A673 (cell line): ENCODE data around the gene MCF2L2. TPM values are rescaled to one million over a fixed set of nuclear protein-coding genes. Genes with fewer than 3 reads are reported as not detected.

ENCODE experiments used
- BruUV-seq: library from RNA; stranded (reverse); fragments of 400-500 nt; replicated peaks from 2 replicates; lab custom pipeline; 2021; lab: Mats Ljungman, UMichigan
- CTCF ChIA-PET: fragments of 300-600 bp; sonication (Branson Sonifier 250); formaldehyde crosslinking; loops from one replicate; lab custom pipeline; 2022; ENCODE audit warnings: antibody characterized with exemption; lab: Charles Lee
- POLR2A ChIA-PET: fragments of 300-600 bp; sonication (Branson Sonifier 250); formaldehyde crosslinking; loops from one replicate; lab custom pipeline; 2022; ENCODE audit warnings: antibody characterized with exemption; ENCODE audit not compliant: low non-redundant PET; lab: Charles Lee
- DNase-seq: peaks from one replicate; pipeline ENCODE4 v3.0.0-alpha.2; 2015; ENCODE audit warnings: low spot score
- H3K27ac ChIP-seq: fragments of 200-600 bp; sonication (generic); 2 replicates; pipeline ENCODE4 v1.5.1; 2016; ENCODE audit warnings: mixed run types, low read depth, mild to moderate bottlenecking, mixed read lengths, antibody characterized with exemption, low read length; ENCODE audit not compliant: poor library complexity, severe bottlenecking
- H3K27me3 ChIP-seq: fragments of 200-600 bp; sonication (generic); replicated peaks from 2 replicates; pipeline ENCODE4 v1.6.1; 2017; ENCODE audit warnings: mixed run types, low read depth, mild to moderate bottlenecking, mixed read lengths, antibody characterized with exemption, low read length; ENCODE audit not compliant: insufficient read depth, poor library complexity
- H3K36me3 ChIP-seq: fragments of 200-600 bp; sonication (generic); 2 replicates; pipeline ENCODE4 v1.6.1; 2016; ENCODE audit warnings: mixed run types, mild to moderate bottlenecking, mixed read lengths, antibody characterized with exemption, low read length; ENCODE audit not compliant: insufficient read depth, poor library complexity, severe bottlenecking
- H3K4me1 ChIP-seq: fragments of 200-600 bp; sonication (generic); 2 replicates; pipeline ENCODE4 v1.6.1; 2017; ENCODE audit warnings: mixed run types, mild to moderate bottlenecking, mixed read lengths, antibody characterized with exemption, low read length; ENCODE audit not compliant: insufficient read depth, poor library complexity, severe bottlenecking
- H3K4me3 ChIP-seq: fragments of 200-600 bp; sonication (generic); 2 replicates; pipeline ENCODE4 v1.5.1; 2016; ENCODE audit warnings: low read depth, mixed run types, mild to moderate bottlenecking, mixed read lengths, low read length; ENCODE audit not compliant: poor library complexity, severe bottlenecking
- H3K9me3 ChIP-seq: fragments of 200-600 bp; sonication (generic); 2 replicates; pipeline ENCODE4 v1.6.1; 2016; ENCODE audit warnings: mixed run types, low read depth, mild to moderate bottlenecking, mixed read lengths, antibody characterized with exemption, low read length; ENCODE audit not compliant: poor library complexity, severe bottlenecking
- EZH2 ChIP-seq: fragments of 200-600 bp; sonication (generic); IDR thresholded peaks from 2 replicates; pipeline ENCODE4 v1.6.1; 2017; ENCODE audit warnings: borderline replicate concordance, low read depth, mild to moderate bottlenecking, mixed read lengths, antibody characterized with exemption, low read length; ENCODE audit not compliant: poor library complexity, severe bottlenecking
- intact Hi-C: fragments of 100-400 bp; cut with micrococcal nuclease; formaldehyde crosslinking; loops from one replicate; pipeline ENCODE4 v1.10.0; 2022; ENCODE audit not compliant: unreplicated experiment
- total RNA-seq: library from RNA; stranded (reverse); gene quantifications from 2 replicates; pipeline ENCODE4 v1.2.3, GENCODE V29; 2021
- TF ChIP-seq, protein P1 (sequence below): fragments of 300-800, 200-600 bp; sonication (generic); conservative IDR thresholded peaks from 2 replicates; pipeline ENCODE4 v1.5.1; 2017; ENCODE audit warnings: low read depth, mild to moderate bottlenecking, antibody characterized with exemption, low read length, moderate library complexity, mixed read lengths

The MCF2L2 gene
- total RNA-seq, 1 experiment from 2014 or later, result not detected

DNA sequence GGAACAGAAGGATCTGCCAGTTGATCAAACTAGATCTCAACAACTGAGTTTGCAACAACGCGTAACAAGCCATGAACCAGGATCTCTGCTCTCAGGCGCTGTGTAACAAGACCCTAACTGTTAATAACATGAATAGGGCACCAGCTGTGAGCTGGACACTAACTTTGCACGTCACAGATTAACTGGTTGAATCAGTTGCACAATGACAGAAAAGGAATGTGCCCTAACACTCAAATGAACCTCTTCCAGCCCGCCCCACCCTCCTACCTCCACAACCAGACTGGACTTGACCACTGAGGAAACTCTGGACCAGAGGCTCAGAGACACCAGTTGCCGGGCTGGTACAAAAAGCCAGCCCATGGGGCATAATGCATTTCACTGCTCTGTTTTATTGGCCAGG lies 34.3 kb downstream of the MCF2L2 start:
- POLR2A ChIA-PET, result no interaction called here
- BruUV-seq, result no TSS peak
- Histone ChIP-seq H3K27ac (no peak overlapping the region), H3K36me3 (no peaks in the 10 kb centered on the region), H3K27me3 (peaks cover 3% of the 10 kb centered on the region), H3K4me3 (no peak overlapping the region), H3K4me1 (no peaks in the 10 kb centered on the region), H3K9me3 (no peaks in the 10 kb centered on the region)
- CTCF ChIA-PET, result no interaction called here
- no peak for DNase-seq
- intact Hi-C loops, result loop anchor here (10.0 kb wide), 1 partner anchor 489 kb away; no protein-coding TSS in a partner anchor
- TF ChIP-seq EZH2, result no peak
- TF ChIP-seq, protein P1, sequence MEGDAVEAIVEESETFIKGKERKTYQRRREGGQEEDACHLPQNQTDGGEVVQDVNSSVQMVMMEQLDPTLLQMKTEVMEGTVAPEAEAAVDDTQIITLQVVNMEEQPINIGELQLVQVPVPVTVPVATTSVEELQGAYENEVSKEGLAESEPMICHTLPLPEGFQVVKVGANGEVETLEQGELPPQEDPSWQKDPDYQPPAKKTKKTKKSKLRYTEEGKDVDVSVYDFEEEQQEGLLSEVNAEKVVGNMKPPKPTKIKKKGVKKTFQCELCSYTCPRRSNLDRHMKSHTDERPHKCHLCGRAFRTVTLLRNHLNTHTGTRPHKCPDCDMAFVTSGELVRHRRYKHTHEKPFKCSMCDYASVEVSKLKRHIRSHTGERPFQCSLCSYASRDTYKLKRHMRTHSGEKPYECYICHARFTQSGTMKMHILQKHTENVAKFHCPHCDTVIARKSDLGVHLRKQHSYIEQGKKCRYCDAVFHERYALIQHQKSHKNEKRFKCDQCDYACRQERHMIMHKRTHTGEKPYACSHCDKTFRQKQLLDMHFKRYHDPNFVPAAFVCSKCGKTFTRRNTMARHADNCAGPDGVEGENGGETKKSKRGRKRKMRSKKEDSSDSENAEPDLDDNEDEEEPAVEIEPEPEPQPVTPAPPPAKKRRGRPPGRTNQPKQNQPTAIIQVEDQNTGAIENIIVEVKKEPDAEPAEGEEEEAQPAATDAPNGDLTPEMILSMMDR, result no peak

DNA sequence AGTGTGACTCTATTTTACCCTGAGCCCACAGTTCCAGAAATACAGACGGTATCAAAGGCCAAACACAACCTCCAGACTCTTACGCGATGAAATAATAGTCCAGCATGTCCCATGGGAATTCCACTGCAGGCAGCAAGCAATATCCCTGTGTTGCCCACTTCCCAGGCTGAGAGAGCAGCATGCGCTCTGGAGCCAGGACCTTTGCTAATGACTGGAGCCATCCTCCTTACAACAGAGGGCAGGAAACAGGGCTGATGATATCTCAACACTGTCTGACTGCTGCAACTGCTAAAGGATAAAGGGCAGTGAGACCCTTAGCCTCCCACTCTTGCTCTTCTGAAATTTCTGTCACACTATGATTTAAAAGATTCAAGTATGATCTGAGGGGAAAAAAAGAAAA lies 34.8 kb downstream of the MCF2L2 start:
- Histone ChIP-seq H3K27ac (no peak overlapping the region), H3K36me3 (no peaks in the 10 kb centered on the region), H3K4me3 (no peak overlapping the region), H3K9me3 (no peaks in the 10 kb centered on the region), H3K27me3 (no peaks in the 10 kb centered on the region), H3K4me1 (no peaks in the 10 kb centered on the region)
- POLR2A ChIA-PET, result no interaction called here
- DNase-seq, result no peak
- intact Hi-C loops, result loop anchor here (10.0 kb wide), 1 partner anchor 489 kb away; no protein-coding TSS in a partner anchor
- no TSS peak for BruUV-seq
- CTCF ChIA-PET, result no interaction called here
- no peak for TF ChIP-seq EZH2

DNA sequence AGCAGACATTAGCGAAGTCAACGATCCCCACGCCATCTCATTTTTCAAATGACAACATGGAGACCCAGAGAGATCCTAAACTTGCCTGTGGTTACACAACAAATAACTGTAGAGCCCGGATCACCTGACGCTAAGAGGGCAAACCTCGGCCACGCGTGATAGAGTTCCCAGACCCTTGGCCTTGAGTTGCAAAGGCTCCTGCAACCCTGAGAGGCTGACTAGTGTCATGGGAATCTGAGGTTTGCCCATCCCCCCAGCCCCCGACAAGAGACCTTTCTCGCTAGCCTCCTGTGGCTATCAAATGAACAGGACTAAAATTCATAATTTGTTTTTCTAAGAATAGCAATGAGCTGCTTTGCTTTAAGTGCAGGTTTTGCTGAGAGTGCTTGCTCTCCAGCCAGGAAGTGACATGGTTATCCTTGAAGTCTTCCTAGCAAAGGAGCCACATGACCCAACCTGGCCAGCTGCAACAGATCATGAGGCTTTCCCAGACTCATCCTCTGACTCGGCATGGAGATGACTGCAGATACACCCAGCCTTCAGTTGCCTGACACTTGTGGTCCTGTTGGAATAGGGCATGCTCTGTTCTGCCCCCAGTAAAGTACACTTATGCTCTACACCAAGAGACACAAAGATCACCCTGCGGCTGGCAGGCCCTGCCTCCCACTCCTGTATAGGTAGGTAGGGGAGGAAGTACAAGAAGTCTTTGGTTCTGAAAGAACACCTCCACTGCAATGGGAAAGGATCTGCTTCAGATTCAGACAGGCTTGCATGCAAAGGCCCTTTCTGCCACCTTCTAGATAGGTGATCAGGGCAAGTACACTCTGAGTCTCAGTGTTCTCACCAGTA lies 36.0 kb downstream of the MCF2L2 start:
- no peak overlapping the region for H3K4me3 ChIP-seq
- no peak for DNase-seq
- H3K9me3 ChIP-seq, result no peaks in the 10 kb centered on the region
- no peaks in the 10 kb centered on the region for H3K36me3 ChIP-seq
- no peaks in the 10 kb centered on the region for H3K4me1 ChIP-seq
- CTCF ChIA-PET, result no interaction called here
- intact Hi-C loops, result loop anchor here (10.0 kb wide), 1 partner anchor 488 kb away; no protein-coding TSS in a partner anchor
- H3K27ac ChIP-seq, result no peak overlapping the region
- no peaks in the 10 kb centered on the region for H3K27me3 ChIP-seq
- BruUV-seq, result no TSS peak
- POLR2A ChIA-PET, result no interaction called here
- TF ChIP-seq, protein P1, result no peak
- TF ChIP-seq EZH2, result no peak
